COLO829 (cell line): ENCODE data around the gene VWA3A.
A peak's percentile ranks its signal among the peaks of the same experiment; 100 is the strongest.
"Not testable (repeated sequence)": the region's sequence is repeated elsewhere in the genome, so short reads cannot be mapped to it uniquely, and the experiment has no call there.

Experiments used
- DNase-seq: peaks from one replicate; pipeline ENCODE4 v3.0.0; 2012; ENCODE audit warnings: low spot score

VWA3A gene

DNA sequence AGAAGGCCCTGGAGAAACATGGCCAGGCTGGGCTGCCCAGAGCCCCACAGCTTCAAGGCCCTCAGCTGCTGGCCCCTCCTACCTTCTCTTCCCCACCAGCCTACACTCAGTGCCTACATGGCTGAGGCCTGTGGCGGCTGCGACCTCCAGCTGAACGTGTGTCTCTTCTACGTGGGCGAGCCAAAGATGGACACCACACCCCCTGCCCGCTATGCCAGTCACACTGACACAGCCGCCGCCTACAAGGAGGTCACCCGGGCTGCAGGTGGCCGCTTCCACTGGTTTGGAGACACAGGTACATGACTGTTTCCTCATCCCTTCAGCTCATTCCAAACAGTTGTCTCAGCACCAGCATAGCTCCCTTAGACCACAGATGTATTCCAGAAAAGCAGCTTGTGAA lies 40.5 kb downstream of the VWA3A start:
- DNase-seq = no peak

DNA sequence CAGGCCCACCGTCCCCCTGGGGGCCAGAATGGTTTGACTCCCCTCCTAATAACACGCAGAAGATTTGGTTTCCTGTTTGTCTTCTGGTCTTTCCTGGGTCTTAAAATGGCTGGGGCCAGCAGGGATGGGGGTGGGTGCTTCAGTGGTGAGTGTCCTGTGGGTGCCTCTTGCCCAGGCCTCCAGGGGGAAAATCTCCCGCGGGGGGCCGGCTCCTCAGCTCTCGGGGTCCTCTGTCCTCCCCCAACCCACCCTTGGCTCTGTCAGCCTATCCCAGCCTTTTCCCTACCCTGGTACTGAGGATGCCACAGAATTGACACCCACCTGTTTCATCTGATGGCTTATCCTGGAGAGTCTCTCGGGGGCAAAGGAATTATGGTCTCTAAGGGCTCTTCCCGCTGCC lies 46.1 kb downstream of the VWA3A start:
- DNase-seq = no peak

DNA sequence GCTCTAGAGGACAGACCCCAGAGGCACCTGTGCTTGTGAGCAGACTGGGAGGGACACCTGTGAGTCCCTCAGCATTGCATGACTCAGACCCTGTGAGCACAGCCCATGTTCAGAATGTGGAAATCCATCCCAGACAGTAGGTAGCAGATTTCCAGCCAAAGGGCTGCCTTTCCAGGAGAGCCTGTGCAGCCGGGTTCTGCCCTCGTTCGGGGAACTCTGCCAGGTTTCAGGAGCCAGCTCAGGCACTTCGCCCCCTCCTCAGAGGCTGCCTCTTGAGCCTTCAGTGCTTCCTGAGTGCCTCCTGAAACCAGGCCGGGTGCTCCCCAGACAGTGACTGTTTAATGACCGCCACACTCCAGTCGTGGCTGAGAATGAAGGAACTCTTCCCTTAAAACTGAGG lies 46.7 kb downstream of the VWA3A start:
- no peak for DNase-seq

DNA sequence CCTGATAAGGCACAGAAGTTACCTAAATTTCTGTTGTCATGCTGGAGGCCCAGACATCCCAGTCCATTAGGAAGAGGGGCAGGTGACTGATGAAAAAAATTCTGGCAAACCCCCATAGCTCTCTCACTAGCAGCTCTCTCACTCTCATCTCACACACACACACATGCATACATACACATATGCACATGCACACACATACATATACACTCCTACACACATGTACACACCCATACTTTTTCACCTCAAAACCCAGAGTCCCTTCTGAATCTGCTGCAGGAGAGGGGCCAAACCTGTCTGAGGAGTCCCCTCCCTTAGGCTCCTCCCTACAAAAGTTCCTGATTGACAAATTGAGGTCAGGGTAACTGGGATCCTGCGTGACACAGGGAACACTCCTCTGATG lies 47.4 kb downstream of the VWA3A start:
- no peak for DNase-seq

DNA sequence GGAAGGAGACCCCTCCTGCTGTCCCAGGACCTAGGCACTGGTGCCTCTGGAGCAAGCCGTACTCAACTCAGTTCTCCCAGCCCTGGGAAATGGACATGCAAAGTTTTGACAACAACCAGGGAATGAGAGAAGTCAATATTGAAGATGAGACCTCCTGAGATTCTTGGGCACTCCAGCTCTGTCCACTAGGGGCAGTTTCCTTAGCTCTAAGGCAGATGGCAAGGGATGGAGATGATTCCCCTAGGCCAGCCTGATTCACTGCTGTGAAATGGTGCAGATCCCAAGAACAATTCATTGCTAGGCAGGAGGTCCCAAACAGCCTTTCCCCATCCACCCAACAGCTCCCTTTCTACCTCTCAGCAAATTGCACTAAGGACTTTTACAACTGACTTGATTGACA lies 49.4 kb downstream of the VWA3A start:
- no peak for DNase-seq

DNA sequence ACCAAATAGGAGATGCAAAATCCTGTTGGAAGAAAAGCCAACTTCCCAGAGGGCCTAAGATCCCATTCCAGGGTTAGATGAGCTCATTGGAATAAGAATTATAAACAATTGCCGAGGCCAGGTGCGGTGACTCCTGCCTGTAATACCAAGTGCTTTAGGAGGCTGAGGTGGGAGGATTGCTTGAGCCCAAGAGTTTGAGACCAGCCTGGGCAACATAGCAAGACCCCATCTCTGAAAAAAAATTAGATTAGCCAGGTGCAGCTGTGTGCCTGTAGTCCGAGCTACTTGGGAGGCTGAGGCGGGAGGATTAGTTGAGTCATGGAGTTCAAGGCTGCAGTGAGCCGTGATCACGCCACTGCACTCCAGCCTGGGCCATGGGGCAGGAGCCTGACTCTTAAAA lies 52.2 kb downstream of the VWA3A start:
- DNase-seq = no peak

DNA sequence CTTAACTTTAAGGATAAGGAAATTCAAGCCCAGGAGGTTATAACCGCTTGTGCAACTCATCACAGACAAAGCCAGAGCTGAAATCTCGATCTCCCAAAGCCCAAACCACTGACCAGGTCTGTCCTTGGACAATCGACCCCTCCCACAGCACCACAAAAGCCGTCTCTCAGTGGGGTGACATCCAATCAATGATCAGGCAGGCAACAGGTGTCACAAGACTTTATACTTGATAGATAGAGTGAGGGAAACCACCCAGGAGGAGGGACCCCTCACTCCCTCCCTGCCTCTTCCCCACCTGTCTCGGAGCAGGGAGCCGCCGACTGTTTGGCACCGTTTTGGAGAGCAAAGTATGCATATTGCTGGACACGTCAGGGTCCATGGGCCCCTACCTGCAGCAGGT lies 55.5 kb downstream of the VWA3A start:
- DNase-seq = no peak

DNA sequence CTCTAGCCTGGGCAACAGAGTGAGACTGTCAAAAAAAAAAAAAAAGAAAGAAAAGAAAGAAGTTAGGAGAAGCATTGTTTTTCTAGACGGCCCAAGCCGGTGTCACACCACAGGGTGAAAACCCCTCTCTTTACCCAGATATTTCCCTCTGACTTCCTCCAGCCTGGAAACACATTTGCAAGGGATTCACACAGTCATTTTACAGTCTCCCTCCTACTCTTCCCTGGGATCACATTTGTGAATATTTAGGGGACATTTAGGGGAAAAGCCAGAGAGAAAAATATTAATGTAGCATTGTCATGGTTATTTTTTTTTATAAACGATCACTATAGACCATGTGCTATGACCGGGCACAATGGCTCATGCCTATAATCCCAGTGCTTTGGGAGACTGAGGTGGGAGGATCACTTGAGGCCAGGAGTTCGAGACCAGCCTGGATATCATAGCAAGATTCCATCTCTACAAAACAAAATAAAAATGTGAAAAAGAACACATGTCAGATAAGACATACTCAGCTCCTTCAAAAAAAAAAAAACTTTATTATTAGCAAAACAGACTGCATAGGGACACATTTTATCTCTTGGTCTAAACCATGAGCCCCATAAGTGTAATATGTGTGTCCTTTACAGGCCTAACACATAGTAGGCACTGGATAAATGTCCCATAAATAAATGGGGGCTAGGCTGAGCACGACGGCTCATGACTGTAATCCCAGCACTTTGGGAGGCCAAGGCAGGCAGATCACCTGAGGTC lies 59.1 kb downstream of the VWA3A start:
- DNase-seq = no peak

DNA sequence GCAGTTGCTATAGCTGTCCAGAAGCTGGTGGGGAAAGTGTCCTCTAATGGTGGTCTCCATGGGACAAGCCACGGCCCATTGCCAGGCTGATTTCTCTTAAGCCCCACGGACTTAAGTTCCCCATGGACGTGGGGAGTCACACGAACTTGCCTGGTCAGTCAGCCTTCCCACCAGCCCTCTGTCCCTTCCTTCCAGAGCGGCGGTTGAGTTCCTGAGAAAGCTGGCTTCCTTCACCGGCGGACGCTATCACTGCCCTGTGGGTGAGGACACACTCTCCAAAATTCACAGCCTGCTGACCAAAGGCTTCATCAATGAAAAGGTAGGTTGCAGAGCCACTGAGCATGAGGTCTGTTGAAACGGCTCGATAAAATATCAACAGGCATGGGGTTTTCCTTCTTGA lies 60.0 kb downstream of the VWA3A start:
- no peak for DNase-seq

DNA sequence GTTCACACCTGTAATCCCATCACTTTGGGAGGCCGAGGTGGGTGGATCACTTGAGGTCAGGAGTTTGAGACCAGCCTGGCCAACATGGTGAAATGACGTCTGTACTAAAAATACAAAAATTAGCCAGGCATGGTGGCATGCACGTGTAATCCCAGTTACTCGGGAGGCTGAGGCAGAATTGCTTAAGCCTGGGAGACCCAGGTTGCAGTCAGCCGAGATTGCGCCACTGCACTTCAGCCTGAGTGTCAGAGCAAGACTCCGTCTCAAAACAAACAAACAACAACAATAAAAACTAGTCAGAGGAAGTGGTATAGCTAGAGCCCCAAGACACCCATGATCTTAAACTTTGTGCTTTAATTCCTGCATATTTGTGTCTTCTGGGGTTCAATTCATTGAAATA lies 60.7 kb downstream of the VWA3A start:
- not testable (repeated sequence) for DNase-seq

DNA sequence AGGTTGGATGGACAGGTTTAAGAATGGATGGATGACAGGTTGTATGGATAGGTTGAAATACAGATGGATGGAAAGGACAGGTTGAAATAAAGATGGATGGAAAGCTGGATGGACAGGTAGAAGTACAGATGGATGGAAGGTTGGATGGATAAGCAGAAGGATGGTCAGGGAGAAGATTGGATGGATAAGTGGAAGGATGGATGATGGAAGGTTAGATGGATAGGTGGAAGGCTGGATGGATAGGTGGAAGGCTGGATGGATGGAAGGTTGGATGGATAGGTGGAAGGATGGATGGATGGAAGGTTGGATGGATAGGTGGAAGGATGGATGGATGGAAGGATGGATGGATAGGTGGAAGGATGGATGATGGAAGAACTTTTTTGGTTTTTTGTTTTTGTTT lies 69.1 kb downstream of the VWA3A start:
- no peak for DNase-seq

DNA sequence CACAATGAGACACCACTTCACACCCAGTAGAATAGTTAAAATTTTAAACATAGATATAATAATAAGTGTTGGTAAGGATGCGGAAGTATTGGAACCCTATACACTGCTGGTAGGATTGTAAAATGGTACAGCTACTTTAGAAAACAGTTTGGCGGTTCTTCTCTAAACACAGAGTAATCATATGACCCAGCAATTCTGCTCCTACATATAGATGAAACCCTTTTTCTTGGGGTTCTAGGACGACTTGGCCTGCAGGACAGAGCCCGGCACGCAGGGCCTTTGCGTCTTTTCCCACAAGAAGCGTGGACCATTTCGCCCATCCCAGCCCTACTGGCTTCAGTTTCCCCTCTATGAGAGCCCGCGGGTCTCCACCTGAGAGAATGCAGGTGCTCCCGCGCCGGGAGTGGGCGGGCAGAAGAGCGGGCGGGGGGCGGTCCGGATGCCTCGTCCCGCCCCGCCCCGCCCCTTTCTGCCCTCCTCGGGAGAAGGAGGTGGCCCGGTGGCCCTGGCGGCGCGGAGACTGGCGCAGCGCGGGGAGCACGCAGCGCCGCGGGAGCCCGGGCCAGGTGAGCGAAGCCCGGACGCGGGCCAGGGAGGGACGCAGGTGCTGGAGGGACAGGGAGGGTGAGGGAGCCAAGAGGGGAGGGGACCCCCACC lies 69.8 kb downstream of the VWA3A start, which contains the start of gene SDR42E2:
Gene SDR42E2 (plus strand): TSS at position 508 of the 657 bp plus-strand sequence. CDS start 3,077 bp downstream, outside the sequence.
- DNase-seq = peak; percentile 9

DNA sequence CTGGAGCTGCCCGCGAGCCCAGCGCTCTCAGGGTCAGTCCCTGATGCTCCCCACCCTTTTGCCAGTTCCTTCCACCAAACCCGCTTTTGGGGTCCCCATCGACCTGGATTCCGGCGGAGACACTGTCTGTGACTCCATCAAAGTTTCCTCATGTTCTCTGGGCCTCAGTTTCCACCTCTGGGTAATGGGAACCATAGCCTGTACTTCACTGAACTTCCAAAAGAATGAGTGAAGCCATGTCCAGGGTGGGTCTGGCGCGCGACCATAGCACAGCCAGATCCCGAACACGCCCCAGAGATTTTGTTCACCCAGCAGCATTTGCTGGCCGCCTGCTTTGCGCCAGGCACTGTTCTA lies 70.3 kb downstream of the VWA3A start:
- no peak for DNase-seq

DNA sequence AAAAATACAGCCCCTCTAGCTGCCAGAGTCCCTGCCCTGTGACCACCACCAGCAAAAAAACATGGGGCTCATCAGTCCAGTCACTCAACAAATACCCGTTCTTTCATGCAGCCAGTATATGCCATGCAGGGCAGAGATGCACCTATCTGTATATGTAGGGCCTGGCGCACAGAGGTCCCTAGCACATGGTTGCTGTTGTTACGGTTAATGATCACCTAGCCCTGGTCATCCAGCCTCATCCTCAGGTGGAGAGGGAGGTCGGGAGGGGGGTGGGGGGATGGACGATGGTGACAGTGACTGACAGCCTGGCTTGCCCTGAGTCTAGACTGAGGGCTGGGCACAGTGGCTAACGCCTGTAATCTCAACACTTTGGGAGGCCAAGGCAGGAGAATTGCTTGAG lies 71.5 kb downstream of the VWA3A start:
- DNase-seq = no peak

DNA sequence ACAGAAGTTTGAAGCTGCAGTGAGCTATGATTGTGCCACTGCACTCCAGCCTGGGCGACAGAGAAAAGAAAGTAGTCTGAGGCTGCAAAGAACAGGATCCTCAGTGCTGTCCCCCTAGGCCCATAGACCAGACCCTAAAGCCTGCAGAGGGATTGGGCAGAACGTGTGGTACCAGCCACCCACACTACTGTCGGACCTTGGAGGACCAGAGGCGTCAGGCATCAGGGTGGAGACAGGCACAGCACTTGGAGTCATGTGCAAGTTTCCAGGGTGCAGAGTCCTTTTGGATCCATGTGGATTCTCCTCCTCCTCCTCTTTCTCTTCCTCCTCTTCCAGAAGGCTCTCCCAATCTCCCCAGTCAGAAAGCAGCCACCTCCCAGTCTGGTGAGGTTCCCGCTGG lies 72.1 kb downstream of the VWA3A start:
- no peak for DNase-seq

DNA sequence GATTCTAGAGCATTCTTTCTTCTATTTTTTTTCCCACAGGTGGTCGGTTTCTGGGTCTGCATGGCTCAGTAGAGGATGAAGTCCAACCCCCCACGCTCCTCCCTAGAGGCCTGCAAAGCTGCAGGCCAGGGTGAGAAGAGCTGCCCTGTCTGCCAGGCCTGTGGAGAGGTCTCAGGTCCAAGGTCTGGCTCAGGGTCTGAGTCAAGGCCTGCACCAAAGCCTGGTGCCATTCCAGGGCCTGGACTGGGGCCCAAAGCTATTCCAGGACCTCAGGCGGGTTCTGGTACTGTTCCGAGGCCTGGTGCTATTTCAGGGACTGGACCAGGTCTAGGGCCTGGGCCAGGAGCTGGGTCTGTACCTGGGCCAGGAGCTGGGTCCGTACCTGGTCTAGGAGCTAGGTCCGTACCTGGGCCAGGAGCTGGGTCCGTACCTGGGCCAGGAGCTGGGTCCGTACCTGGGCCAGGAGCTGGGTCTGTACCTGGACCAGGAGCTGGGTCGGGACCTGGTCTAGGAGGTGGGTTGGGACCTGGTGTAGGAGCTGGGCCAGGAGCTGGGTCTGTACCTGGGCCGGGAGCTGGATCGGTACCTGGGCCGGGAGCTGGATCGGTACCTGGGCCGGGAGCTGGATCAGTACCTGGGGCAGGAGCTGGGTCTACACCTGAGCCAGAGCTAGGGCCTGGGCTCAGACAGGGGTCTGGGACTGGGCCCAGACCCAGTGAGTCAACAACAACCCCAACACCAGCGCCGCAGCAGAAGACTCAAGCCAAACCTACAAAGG lies 73.4 kb downstream of the VWA3A start:
- no peak for DNase-seq

DNA sequence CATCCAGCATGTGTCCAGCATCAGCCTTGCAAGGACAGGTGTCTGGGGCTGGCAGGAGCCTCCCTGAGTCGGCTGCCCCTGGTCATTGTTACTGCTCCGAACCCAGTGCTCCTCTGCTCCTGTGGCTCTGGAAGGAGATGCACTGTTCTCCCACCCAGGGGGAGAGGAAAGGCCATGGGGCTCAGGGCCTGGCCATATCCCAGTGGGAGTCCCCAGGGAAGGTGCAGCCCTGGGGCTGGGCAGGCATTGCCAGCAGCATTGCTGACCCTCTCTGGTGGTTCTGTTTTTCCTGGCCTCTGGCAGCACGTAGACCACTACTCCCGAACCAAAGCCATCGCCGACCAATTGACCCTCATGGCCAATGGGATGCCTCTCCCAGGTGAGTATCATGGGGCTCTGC lies 79.6 kb downstream of the VWA3A start:
- no peak for DNase-seq

DNA sequence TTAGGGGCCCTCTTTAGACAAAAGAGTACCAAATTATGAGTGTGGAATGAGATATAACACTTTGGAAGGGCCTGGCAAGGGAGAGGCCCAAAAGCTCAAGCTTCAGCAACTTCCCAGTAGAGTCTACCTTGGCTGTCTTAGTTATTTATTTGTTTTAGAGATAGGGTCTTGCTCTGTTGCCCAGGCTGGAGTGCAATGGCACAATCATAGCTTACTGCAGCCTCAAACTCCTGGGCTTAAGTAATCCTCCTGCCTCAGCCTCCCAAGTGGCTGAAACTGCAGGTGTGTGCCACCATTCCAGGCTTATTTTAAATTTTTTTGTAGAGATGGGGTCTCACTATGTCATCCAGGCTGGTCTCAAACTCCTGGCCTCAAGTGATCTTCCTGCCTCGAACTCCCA lies 80.3 kb downstream of the VWA3A start:
- DNase-seq = not testable (repeated sequence)

DNA sequence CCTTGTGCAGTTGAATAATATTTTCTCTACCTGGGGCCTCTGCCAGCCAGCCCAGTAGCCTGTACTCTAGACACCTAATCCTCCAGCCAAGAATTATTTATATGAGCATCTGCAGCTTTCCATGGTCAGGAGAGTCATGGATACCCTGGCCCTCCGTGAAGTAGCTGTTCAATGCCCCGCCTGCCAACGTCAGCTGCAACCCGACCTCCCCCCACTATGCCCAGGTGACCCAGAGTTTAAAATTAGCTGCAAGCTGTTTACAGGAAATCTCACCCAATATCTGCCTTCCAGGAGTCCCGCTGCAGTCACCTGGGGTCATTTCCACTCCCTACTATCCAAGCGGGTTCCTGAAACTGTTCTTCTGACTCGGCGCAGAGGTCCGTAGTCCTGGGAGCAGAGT lies 82.3 kb downstream of the VWA3A start:
- DNase-seq = no peak

DNA sequence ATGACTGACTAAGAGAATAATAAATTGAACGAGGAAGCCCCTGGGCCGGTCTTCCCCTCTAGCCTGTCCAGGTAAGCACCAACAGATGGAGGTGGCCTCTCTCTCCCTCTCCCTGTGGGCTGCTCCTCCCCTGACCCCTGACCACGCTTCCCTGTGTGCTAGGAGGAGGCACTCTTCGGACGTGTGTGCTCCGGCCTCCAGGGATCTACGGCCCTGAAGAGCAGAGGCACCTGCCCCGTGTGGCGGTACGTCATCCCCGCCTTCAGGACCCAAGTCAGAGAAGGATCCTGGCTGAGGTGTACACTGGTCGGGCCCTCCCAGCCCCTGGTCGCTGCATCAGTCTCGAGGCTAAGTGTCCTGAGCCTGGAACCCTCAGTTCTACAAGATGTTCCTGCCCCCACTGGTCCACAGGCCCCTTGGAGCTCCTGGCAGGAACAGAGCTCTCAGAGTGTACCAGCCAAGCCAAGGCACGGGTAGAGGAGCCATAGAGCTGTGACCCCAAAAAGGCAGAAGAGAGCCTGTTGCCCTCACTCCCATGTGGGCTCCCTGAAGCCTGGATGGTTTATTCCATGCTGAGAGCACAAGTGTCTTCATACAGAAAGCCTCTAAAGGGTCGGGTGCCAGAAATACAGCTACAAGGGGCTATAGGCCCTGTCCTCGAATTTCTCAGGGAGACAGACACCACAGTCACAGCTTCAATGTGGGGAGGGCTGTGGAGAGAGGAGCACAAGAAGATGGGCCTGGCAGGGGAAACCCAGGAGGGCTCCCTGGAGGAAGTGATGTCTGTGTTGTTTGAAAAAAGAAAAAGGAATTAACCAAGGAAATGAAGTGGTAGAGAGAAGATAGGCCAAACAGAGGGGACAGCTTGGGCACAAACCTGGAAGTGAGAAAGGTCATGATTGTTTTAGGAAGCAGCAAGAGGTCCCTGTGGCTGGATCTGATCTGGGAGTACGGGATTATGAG lies 85.9 kb downstream of the VWA3A start:
- DNase-seq = no peak

DNA sequence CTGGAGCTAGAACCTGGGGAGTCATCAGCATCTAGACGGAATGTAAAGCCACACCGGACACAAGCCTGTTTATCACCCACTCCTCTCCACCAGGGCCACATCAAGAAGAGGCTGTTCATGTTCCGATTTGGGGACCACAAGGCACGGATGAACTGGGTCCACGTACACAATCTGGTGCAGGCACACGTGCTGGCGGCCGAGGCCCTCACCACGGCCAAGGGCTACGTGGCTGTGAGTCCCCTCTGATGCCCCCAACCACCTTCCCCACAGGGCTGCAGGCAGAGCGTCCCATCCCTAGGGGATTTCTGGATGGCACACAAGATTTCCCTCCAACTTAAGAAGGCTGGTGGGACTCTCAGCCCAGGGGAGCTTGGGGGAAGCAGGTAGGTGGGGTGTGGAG lies 89.1 kb downstream of the VWA3A start:
- DNase-seq = no peak

DNA sequence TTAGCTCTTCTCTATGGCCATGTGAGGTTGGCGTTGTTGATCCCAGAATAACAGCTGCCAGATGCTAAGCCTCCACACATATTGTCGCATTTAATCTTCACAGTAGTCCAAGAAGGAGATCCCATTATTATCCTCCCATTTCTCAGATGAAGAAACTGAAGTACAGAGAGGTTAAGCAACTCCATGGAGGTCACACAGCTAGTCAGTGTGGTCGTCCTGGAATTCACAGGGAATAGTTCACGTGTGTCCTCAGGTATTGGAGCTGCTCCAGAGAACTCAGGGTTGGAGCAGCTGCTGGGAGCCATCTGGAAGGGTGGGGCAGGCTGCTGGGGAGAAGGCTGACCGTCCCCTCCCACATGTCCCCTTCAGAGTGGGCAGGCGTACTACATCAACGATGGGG lies 89.5 kb downstream of the VWA3A start:
- DNase-seq = no peak
